Brain microvascular endothelial cell (primary cell): ENCODE measurements around the gene CYB5R4.
A peak's percentile ranks its signal among the peaks of the same experiment; 100 is the strongest.

ENCODE experiments used
- DNase-seq: peaks from one replicate; pipeline ENCODE4 v3.0.0-alpha.2; 2020
- H3K27ac ChIP-seq: fragments of 250-450 bp; sonication (Bioruptor Pico); 2 replicates; pipeline ENCODE4 v1.5.1; 2020; ENCODE audit warnings: mild to moderate bottlenecking, moderate library complexity
- H3K27me3 ChIP-seq: fragments of 250-450 bp; sonication (Bioruptor Pico); replicated peaks from 2 replicates; pipeline ENCODE4 v1.5.1; 2020; ENCODE audit warnings: mild to moderate bottlenecking
- H3K36me3 ChIP-seq: fragments of 250-450 bp; sonication (Bioruptor Pico); replicated peaks from 2 replicates; pipeline ENCODE4 v1.5.1; 2020; ENCODE audit warnings: mild to moderate bottlenecking
- H3K4me3 ChIP-seq: 2 replicates; pipeline ENCODE4 v1.5.1; 2011; ENCODE audit warnings: low read depth, mild to moderate bottlenecking, control low read depth, low read length, moderate library complexity
- CTCF ChIP-seq: IDR thresholded peaks from 2 replicates; pipeline ENCODE4 v1.5.1; 2011; ENCODE audit warnings: low read depth, mild to moderate bottlenecking, moderate library complexity, low read length, control low read depth, inconsistent platforms; ENCODE audit errors: missing control alignments
- in situ Hi-C: cut with HindIII; loops from 2 replicates; pipeline ENCODE4 v1.10.0; 2017; ENCODE audit warnings: low sequenced_read_pairs, low pct_ligation_motif_present

The CYB5R4 gene

GRCh38 chr6:83824831-83825230 lies 34.7 kb upstream of the CYB5R4 start:
- Histone ChIP-seq H3K4me3 (no peak overlapping the region), H3K27ac (no peak overlapping the region), H3K27me3 (no peaks in the 10 kb centered on the region), H3K36me3 (no peaks in the 10 kb centered on the region)
- no peak for DNase-seq
- in situ Hi-C loops = no loop called here
- TF ChIP-seq CTCF = no peak

DNA sequence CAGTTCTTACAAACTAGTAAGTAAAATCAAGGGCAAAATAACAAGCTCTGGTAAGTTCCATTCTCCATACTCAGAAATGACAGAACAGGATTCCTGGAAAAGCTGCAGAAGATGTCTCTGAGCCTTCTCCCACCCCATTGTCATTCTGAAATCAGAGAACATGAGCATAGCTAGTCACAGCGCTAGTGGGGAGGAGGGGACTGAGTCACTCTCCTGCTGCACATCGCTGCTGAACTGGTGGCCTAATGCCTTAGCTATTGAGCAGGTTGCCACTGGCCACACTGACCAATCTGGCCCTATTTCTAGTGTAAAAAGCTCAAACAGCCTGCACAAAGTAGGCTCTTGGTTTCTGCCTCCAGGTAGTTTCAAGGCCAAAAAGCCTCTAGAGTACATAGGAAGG lies 32.4 kb upstream of the CYB5R4 start:
- H3K27ac ChIP-seq = no peak overlapping the region
- in situ Hi-C loops = no loop called here
- TF ChIP-seq CTCF = no peak
- DNase-seq = peak; percentile 25
- no peaks in the 10 kb centered on the region for H3K36me3 ChIP-seq
- no peak overlapping the region for H3K4me3 ChIP-seq
- no peaks in the 10 kb centered on the region for H3K27me3 ChIP-seq

GRCh38 chr6:83838727-83839126 lies 20.8 kb upstream of the CYB5R4 start:
- Histone ChIP-seq H3K27ac (no peak overlapping the region), H3K36me3 (no peaks in the 10 kb centered on the region), H3K27me3 (no peaks in the 10 kb centered on the region), H3K4me3 (no peak overlapping the region)
- TF ChIP-seq CTCF = no peak
- in situ Hi-C loops = no loop called here
- DNase-seq = no peak

DNA sequence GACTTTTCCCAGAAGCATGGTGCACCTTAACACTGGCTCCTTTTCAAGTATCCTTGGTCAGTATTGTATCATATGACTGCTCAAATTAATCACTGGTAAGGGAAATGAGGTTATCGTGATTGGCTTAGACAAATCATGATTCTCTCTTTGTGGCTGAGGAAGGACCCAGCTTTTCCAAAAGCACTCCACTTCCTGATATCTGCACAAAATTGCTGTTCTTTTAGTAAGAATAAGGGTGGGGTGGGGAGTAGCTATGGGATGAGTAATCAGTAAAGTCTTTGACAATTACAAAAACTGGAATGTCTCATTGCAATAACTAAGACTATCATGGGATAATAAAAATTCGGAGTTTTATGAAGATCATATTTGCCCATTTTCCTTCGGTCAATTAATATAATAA lies 15.3 kb upstream of the CYB5R4 start:
- H3K4me3 ChIP-seq = no peak overlapping the region
- in situ Hi-C loops = no loop called here
- H3K36me3 ChIP-seq = no peaks in the 10 kb centered on the region
- H3K27ac ChIP-seq = no peak overlapping the region
- no peaks in the 10 kb centered on the region for H3K27me3 ChIP-seq
- DNase-seq = no peak
- TF ChIP-seq CTCF = no peak

DNA sequence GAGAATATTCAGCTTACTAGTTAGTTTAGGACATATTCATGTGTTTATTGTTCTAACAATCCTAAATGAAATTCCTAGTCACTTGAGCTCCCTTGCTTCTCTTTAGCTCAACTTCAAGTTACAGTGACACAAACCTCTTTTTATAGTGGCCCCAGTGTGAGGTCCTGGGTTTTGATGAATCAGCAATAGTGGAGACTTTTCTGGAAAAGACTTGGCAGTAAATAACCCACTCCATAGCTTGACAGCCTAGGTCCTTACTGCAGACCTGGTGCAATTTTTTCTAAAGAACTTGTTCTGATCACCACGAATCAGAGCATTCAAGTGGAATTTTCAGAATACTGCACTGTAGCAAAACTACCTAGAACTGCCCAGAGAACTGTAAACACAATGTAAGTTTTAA lies 13.2 kb upstream of the CYB5R4 start:
- DNase-seq = no peak
- no peak for TF ChIP-seq CTCF
- Histone ChIP-seq H3K36me3 (no peaks in the 10 kb centered on the region), H3K27me3 (peaks cover 5% of the 10 kb centered on the region), H3K4me3 (no peak overlapping the region), H3K27ac (no peak overlapping the region)
- in situ Hi-C loops = no loop called here

- no peak for TF ChIP-seq CTCF
- no peak overlapping the region for H3K4me3 ChIP-seq
- peaks cover 5% of the 10 kb centered on the region for H3K27me3 ChIP-seq
- no peak overlapping the region for H3K27ac ChIP-seq
- in situ Hi-C loops = no loop called here
- no peaks in the 10 kb centered on the region for H3K36me3 ChIP-seq
- DNase-seq = no peak
Observed at GRCh38 chr6:83847179-83847578, 12.3 kb upstream of the CYB5R4 start.
